IPS-18a (cell line): ENCODE measurements around the gene SIRT3.

Experiments used
- H3K27ac ChIP-seq: one replicate; pipeline ENCODE4 v1.5.1; 2013; ENCODE audit warnings: low read length
- H3K27me3 ChIP-seq: one replicate; pipeline ENCODE4 v1.6.1; 2013; ENCODE audit warnings: mild to moderate bottlenecking, low read length; ENCODE audit not compliant: control insufficient read depth, insufficient read depth
- H3K36me3 ChIP-seq: one replicate; pipeline ENCODE4 v1.6.1; 2013; ENCODE audit warnings: low read depth, low read length; ENCODE audit not compliant: control insufficient read depth
- H3K4me1 ChIP-seq: one replicate; pipeline ENCODE4 v1.6.1; 2013; ENCODE audit warnings: low read depth, low read length; ENCODE audit not compliant: control insufficient read depth
- H3K4me3 ChIP-seq: one replicate; pipeline ENCODE4 v1.5.1; 2013; ENCODE audit warnings: low read length
- H3K9ac ChIP-seq: one replicate; pipeline ENCODE4 v1.6.1; 2013; ENCODE audit warnings: mild to moderate bottlenecking, low read length, moderate library complexity
- H3K9me3 ChIP-seq: one replicate; pipeline ENCODE4 v1.6.1; 2013; ENCODE audit warnings: low read depth, low read length; ENCODE audit not compliant: control insufficient read depth

Gene SIRT3

DNA sequence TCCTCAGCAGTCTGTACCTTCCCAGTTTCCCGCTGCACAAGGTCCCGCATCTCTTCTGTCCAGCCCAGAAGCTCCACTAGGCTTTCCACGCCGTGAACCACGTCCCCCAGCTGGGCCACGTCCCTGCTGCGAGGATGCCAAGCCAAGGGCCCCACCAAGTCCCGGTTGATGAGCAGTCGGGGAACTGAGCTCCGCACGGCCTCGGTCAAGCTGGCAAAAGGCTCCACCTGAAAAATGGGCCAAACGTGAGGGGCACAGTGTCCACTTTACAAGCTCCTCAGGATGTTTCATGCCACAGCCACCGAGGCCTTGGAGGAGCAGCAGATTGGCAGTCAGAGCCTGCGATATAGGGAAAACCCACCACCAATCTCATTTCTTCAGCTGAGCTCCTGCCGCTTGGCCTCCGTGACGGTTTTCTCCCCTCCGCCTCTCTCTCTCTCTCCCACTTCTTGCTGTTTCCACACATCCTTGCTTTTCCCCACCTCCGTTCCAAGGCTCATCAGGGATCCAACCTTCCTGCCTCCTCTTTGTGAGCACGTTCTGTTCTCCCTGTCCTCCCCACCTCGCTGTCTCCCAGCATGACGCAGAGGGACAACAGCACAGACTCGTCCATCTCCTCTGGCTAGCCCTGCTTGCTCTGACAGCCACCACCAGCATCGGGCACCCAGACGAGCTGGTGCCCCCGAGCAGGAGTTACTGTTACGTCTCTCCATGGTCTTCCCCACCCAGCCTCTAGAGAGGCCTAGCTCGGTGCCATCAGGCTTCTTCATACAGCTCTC is 17.1 kb downstream of the SIRT3 start:
- Histone ChIP-seq H3K4me3 (no peak overlapping the region), H3K27ac (no peak overlapping the region), H3K4me1 (no peaks in the 10 kb centered on the region), H3K9ac (no peak overlapping the region), H3K9me3 (no peaks in the 10 kb centered on the region), H3K27me3 (no peaks in the 10 kb centered on the region), H3K36me3 (peaks cover 13% of the 10 kb centered on the region)

GRCh38 chr11:217704-218103 is 18.4 kb downstream of the SIRT3 start:
- Histone ChIP-seq H3K36me3 (peaks cover 21% of the 10 kb centered on the region), H3K4me3 (no peak overlapping the region), H3K4me1 (no peaks in the 10 kb centered on the region), H3K9ac (no peak overlapping the region), H3K27ac (no peak overlapping the region), H3K9me3 (no peaks in the 10 kb centered on the region), H3K27me3 (no peaks in the 10 kb centered on the region)

- no peak overlapping the region for H3K4me3 ChIP-seq
- no peak overlapping the region for H3K27ac ChIP-seq
- H3K27me3 ChIP-seq = no peaks in the 10 kb centered on the region
- H3K9me3 ChIP-seq = no peaks in the 10 kb centered on the region
- no peaks in the 10 kb centered on the region for H3K4me1 ChIP-seq
- H3K36me3 ChIP-seq = peaks cover 35% of the 10 kb centered on the region
- H3K9ac ChIP-seq = no peak overlapping the region
These were observed 19.8 kb downstream of the SIRT3 start for GRCh38 chr11:216081-216974.

DNA sequence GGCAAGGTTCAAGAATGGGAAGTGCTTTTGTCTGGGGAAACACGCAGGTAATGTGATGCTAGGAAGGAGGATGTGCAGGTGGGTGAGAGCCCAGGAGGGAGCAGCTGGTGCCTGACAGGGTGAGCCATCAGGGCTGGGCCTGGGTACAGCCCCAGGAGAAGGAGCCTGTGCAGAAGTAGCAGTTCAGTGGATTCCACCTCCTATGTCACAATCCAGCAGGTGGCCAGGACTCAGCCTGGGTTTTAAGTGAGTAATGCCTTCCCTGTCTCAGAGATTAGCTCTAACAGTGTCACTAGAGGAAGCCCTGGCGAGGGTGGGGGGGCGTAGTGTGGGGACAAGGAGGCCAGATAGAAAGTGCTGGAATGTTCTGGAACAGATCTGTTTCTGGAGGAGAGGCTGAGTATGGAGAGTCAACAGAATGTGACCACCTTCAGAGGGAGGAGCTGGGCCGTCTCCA is 20.5 kb downstream of the SIRT3 start:
- H3K4me1 ChIP-seq = no peaks in the 10 kb centered on the region
- H3K4me3 ChIP-seq = no peak overlapping the region
- no peaks in the 10 kb centered on the region for H3K9me3 ChIP-seq
- H3K36me3 ChIP-seq = peaks cover 42% of the 10 kb centered on the region
- H3K27ac ChIP-seq = no peak overlapping the region
- H3K9ac ChIP-seq = no peak overlapping the region
- no peaks in the 10 kb centered on the region for H3K27me3 ChIP-seq

GRCh38 chr11:214083-214482 is 22.1 kb downstream of the SIRT3 start:
- no peaks in the 10 kb centered on the region for H3K9me3 ChIP-seq
- H3K36me3 ChIP-seq = peaks cover 54% of the 10 kb centered on the region
- no peaks in the 10 kb centered on the region for H3K4me1 ChIP-seq
- H3K27me3 ChIP-seq = no peaks in the 10 kb centered on the region
- no peak overlapping the region for H3K4me3 ChIP-seq
- H3K27ac ChIP-seq = no peak overlapping the region
- no peak overlapping the region for H3K9ac ChIP-seq

DNA sequence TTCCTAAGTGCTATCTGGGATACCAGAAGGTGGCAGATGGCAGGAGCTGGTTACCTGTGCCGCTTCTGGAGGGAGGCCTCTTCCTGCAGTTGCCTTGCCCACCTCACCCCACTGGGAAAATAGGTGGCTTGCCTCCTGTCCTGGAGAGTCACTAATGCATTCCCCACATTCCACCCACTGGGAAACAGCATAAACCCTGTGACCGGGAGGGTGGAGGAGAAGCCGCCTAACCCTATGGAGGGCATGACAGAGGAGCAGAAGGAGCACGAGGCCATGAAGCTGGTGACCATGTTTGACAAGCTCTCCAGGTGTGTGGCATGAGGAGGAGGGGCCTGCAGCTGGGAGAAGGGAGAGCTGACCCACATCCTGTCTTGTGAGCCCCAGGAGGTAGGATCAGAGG is 23.0 kb downstream of the SIRT3 start:
- no peaks in the 10 kb centered on the region for H3K27me3 ChIP-seq
- no peak overlapping the region for H3K9ac ChIP-seq
- H3K36me3 ChIP-seq = peaks cover 54% of the 10 kb centered on the region
- no peaks in the 10 kb centered on the region for H3K9me3 ChIP-seq
- H3K4me1 ChIP-seq = no peaks in the 10 kb centered on the region
- H3K4me3 ChIP-seq = no peak overlapping the region
- no peak overlapping the region for H3K27ac ChIP-seq

- H3K4me1 ChIP-seq = no peaks in the 10 kb centered on the region
- no peak overlapping the region for H3K9ac ChIP-seq
- H3K4me3 ChIP-seq = no peak overlapping the region
- no peaks in the 10 kb centered on the region for H3K9me3 ChIP-seq
- no peaks in the 10 kb centered on the region for H3K27me3 ChIP-seq
- no peak overlapping the region for H3K27ac ChIP-seq
- peaks cover 54% of the 10 kb centered on the region for H3K36me3 ChIP-seq
These were observed 23.7 kb downstream of the SIRT3 start for GRCh38 chr11:212150-213100.

DNA sequence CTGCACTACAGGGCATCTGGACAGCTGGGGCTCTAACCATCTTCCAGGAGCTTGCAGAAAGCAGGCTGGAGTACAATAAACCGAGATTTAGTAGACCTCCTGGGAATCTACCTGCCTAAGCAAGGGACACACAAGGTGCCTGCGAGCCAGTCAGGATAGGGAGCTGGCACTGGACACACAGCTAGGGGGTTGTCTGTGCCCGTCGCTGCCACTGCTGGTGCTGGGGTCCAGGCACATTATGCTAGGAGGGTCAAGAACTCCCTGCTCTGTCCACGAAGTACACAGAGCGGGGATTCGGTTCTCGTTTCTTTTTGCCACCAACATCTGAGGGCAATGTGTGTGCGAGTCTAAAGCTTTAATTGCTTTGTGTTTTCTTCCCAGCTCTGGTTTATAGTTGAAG is 24.4 kb downstream of the SIRT3 start:
- H3K27ac ChIP-seq = no peak overlapping the region
- no peaks in the 10 kb centered on the region for H3K27me3 ChIP-seq
- no peak overlapping the region for H3K4me3 ChIP-seq
- H3K36me3 ChIP-seq = peaks cover 54% of the 10 kb centered on the region
- no peaks in the 10 kb centered on the region for H3K4me1 ChIP-seq
- H3K9ac ChIP-seq = no peak overlapping the region
- no peaks in the 10 kb centered on the region for H3K9me3 ChIP-seq

GRCh38 chr11:211295-211694 is 24.8 kb downstream of the SIRT3 start:
- H3K9ac ChIP-seq = no peak overlapping the region
- H3K4me3 ChIP-seq = no peak overlapping the region
- H3K27ac ChIP-seq = no peak overlapping the region
- H3K36me3 ChIP-seq = peaks cover 54% of the 10 kb centered on the region
- H3K9me3 ChIP-seq = no peaks in the 10 kb centered on the region
- no peaks in the 10 kb centered on the region for H3K27me3 ChIP-seq
- no peaks in the 10 kb centered on the region for H3K4me1 ChIP-seq

DNA sequence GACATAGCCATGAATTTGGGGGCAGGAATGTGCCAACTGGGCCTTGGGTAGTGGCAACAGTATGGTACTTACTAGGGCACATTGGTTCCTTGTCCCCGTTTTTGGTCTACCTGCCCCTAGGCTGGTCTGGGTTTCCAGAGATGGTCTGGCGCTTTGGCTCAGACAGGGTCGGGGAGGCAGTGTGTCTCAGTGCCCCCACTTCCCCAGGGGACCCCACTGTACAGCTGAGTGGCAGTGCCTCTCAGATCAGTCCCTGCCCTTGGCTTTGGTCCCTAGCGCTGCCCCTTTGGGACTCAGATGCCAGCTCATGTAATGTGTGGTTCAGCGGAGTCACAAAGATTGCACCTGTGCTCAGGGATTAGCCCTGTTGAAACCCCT is 25.4 kb downstream of the SIRT3 start:
- no peak overlapping the region for H3K4me3 ChIP-seq
- H3K36me3 ChIP-seq = peaks cover 54% of the 10 kb centered on the region
- H3K27me3 ChIP-seq = no peaks in the 10 kb centered on the region
- H3K9ac ChIP-seq = no peak overlapping the region
- H3K9me3 ChIP-seq = no peaks in the 10 kb centered on the region
- no peaks in the 10 kb centered on the region for H3K4me1 ChIP-seq
- H3K27ac ChIP-seq = no peak overlapping the region
